Stimulated activated naive CD8-positive, alpha-beta T cell treated with anti-CD3 and anti-CD28 coated beads, Interleukin-15, Interleukin-2, amounts not matched to agents 100 ng/mL and 50 ng/mL, for 24 hours (primary cell): ENCODE measurements around the gene CEP112.
"Not testable (repeated sequence)": the region's sequence is repeated elsewhere in the genome, so short reads cannot be mapped to it uniquely, and the experiment has no call there.

Experiments
- H3K27ac Mint-ChIP-seq: one replicate; pipeline ENCODE4 v1.8.0; 2021; ENCODE audit warnings: mild to moderate bottlenecking, mixed read lengths
- H3K27me3 Mint-ChIP-seq: one replicate; pipeline ENCODE4 v1.8.0; 2021; ENCODE audit warnings: mixed read lengths
- H3K36me3 Mint-ChIP-seq: one replicate; pipeline ENCODE4 v1.8.0; 2021; ENCODE audit warnings: low read depth, mixed read lengths
- H3K4me1 Mint-ChIP-seq: one replicate; pipeline ENCODE4 v1.8.0; 2021; ENCODE audit warnings: low read depth, mixed read lengths
- H3K4me3 Mint-ChIP-seq: one replicate; pipeline ENCODE4 v1.8.0; 2021; ENCODE audit warnings: mild to moderate bottlenecking, mixed read lengths
- H3K9me3 Mint-ChIP-seq: one replicate; pipeline ENCODE4 v1.8.0; 2021; ENCODE audit warnings: mixed read lengths

Gene CEP112

GRCh38 chr17:66088173-66088572, 103.8 kb downstream of the CEP112 start:
- Mint-ChIP-seq H3K27ac (no peak overlapping the region), H3K27me3 (no peaks in the 10 kb centered on the region), H3K4me3 (no peak overlapping the region), H3K9me3 (peaks cover 15% of the 10 kb centered on the region), H3K36me3 (peaks cover 9% of the 10 kb centered on the region), H3K4me1 (no peaks in the 10 kb centered on the region)

- H3K4me1 Mint-ChIP-seq: no peaks in the 10 kb centered on the region
- no peak overlapping the region for H3K27ac Mint-ChIP-seq
- H3K4me3 Mint-ChIP-seq: no peak overlapping the region
- no peaks in the 10 kb centered on the region for H3K27me3 Mint-ChIP-seq
- H3K36me3 Mint-ChIP-seq: peaks cover 11% of the 10 kb centered on the region
- peaks cover 17% of the 10 kb centered on the region for H3K9me3 Mint-ChIP-seq
These were observed 104.9 kb downstream of the CEP112 start for GRCh38 chr17:66087073-66087472.

- Mint-ChIP-seq H3K9me3 (peaks cover 14% of the 10 kb centered on the region), H3K36me3 (peaks cover 11% of the 10 kb centered on the region), H3K27ac (no peak overlapping the region), H3K4me3 (no peak overlapping the region), H3K4me1 (no peaks in the 10 kb centered on the region), H3K27me3 (no peaks in the 10 kb centered on the region)
These were observed 106.7 kb downstream of the CEP112 start for GRCh38 chr17:66085221-66085620.

- peaks cover 17% of the 10 kb centered on the region for H3K4me1 Mint-ChIP-seq
- not testable (repeated sequence) for H3K27me3 Mint-ChIP-seq, H3K27ac Mint-ChIP-seq, H3K4me3 Mint-ChIP-seq, H3K36me3 Mint-ChIP-seq, H3K9me3 Mint-ChIP-seq
These were observed 111.3 kb downstream of the CEP112 start for GRCh38 chr17:66080670-66081069.

GRCh38 chr17:66076546-66077190, 115.3 kb downstream of the CEP112 start:
- H3K27ac Mint-ChIP-seq: no peak overlapping the region
- H3K36me3 Mint-ChIP-seq: no peaks in the 10 kb centered on the region
- H3K4me1 Mint-ChIP-seq: peaks cover 17% of the 10 kb centered on the region
- H3K4me3 Mint-ChIP-seq: no peak overlapping the region
- H3K9me3 Mint-ChIP-seq: peaks cover 6% of the 10 kb centered on the region
- H3K27me3 Mint-ChIP-seq: no peaks in the 10 kb centered on the region

- Mint-ChIP-seq H3K27ac (no peak overlapping the region), H3K27me3 (no peaks in the 10 kb centered on the region), H3K36me3 (no peaks in the 10 kb centered on the region), H3K4me1 (peaks cover 17% of the 10 kb centered on the region), H3K9me3 (no peaks in the 10 kb centered on the region), H3K4me3 (no peak overlapping the region)
These were observed 118.5 kb downstream of the CEP112 start for GRCh38 chr17:66073384-66073783.

- no peak overlapping the region for H3K27ac Mint-ChIP-seq
- H3K36me3 Mint-ChIP-seq: no peaks in the 10 kb centered on the region
- no peak overlapping the region for H3K4me3 Mint-ChIP-seq
- H3K4me1 Mint-ChIP-seq: no peaks in the 10 kb centered on the region
- H3K27me3 Mint-ChIP-seq: no peaks in the 10 kb centered on the region
- no peaks in the 10 kb centered on the region for H3K9me3 Mint-ChIP-seq
These were observed 128.2 kb downstream of the CEP112 start for GRCh38 chr17:66063686-66064085.

- no peak overlapping the region for H3K4me3 Mint-ChIP-seq
- H3K9me3 Mint-ChIP-seq: no peaks in the 10 kb centered on the region
- no peaks in the 10 kb centered on the region for H3K4me1 Mint-ChIP-seq
- H3K27ac Mint-ChIP-seq: no peak overlapping the region
- H3K27me3 Mint-ChIP-seq: no peaks in the 10 kb centered on the region
- H3K36me3 Mint-ChIP-seq: peaks cover 3% of the 10 kb centered on the region
These were observed 135.8 kb downstream of the CEP112 start for GRCh38 chr17:66056148-66056547.

GRCh38 chr17:66054242-66054641, 137.7 kb downstream of the CEP112 start:
- Mint-ChIP-seq H3K4me1 (no peaks in the 10 kb centered on the region), H3K36me3 (peaks cover 3% of the 10 kb centered on the region), H3K27me3 (no peaks in the 10 kb centered on the region), H3K9me3 (peaks cover 5% of the 10 kb centered on the region), H3K4me3 (no peak overlapping the region), H3K27ac (no peak overlapping the region)

GRCh38 chr17:66044083-66044482, 147.8 kb downstream of the CEP112 start:
- Mint-ChIP-seq H3K4me3 (no peak overlapping the region), H3K36me3 (no peaks in the 10 kb centered on the region), H3K27ac (no peak overlapping the region), H3K4me1 (no peaks in the 10 kb centered on the region), H3K9me3 (no peaks in the 10 kb centered on the region), H3K27me3 (no peaks in the 10 kb centered on the region)

- H3K4me1 Mint-ChIP-seq: no peaks in the 10 kb centered on the region
- no peak overlapping the region for H3K27ac Mint-ChIP-seq
- H3K9me3 Mint-ChIP-seq: no peaks in the 10 kb centered on the region
- no peak overlapping the region for H3K4me3 Mint-ChIP-seq
- H3K27me3 Mint-ChIP-seq: no peaks in the 10 kb centered on the region
- H3K36me3 Mint-ChIP-seq: no peaks in the 10 kb centered on the region
These were observed 148.5 kb downstream of the CEP112 start for GRCh38 chr17:66043419-66043818.

- H3K4me1 Mint-ChIP-seq: no peaks in the 10 kb centered on the region
- H3K27ac Mint-ChIP-seq: no peak overlapping the region
- no peaks in the 10 kb centered on the region for H3K36me3 Mint-ChIP-seq
- no peak overlapping the region for H3K4me3 Mint-ChIP-seq
- no peaks in the 10 kb centered on the region for H3K27me3 Mint-ChIP-seq
- no peaks in the 10 kb centered on the region for H3K9me3 Mint-ChIP-seq
These were observed 151.5 kb downstream of the CEP112 start for GRCh38 chr17:66040402-66040801.

GRCh38 chr17:66038125-66038524, 153.8 kb downstream of the CEP112 start:
- no peaks in the 10 kb centered on the region for H3K36me3 Mint-ChIP-seq
- no peaks in the 10 kb centered on the region for H3K4me1 Mint-ChIP-seq
- H3K9me3 Mint-ChIP-seq: no peaks in the 10 kb centered on the region
- H3K27me3 Mint-ChIP-seq: no peaks in the 10 kb centered on the region
- H3K27ac Mint-ChIP-seq: no peak overlapping the region
- no peak overlapping the region for H3K4me3 Mint-ChIP-seq

GRCh38 chr17:66037221-66037620, 154.7 kb downstream of the CEP112 start:
- Mint-ChIP-seq H3K36me3 (no peaks in the 10 kb centered on the region), H3K4me1 (no peaks in the 10 kb centered on the region), H3K4me3 (no peak overlapping the region), H3K27ac (no peak overlapping the region), H3K27me3 (no peaks in the 10 kb centered on the region), H3K9me3 (no peaks in the 10 kb centered on the region)

- H3K36me3 Mint-ChIP-seq: no peaks in the 10 kb centered on the region
- H3K4me1 Mint-ChIP-seq: no peaks in the 10 kb centered on the region
- H3K9me3 Mint-ChIP-seq: no peaks in the 10 kb centered on the region
- H3K4me3 Mint-ChIP-seq: no peak overlapping the region
- no peaks in the 10 kb centered on the region for H3K27me3 Mint-ChIP-seq
- no peak overlapping the region for H3K27ac Mint-ChIP-seq
These were observed 159.7 kb downstream of the CEP112 start for GRCh38 chr17:66032082-66032712.

- H3K4me1 Mint-ChIP-seq: no peaks in the 10 kb centered on the region
- H3K36me3 Mint-ChIP-seq: peaks cover 23% of the 10 kb centered on the region
These were observed 166.4 kb downstream of the CEP112 start for GRCh38 chr17:66025551-66025950.

More at GRCh38 chr17:66025551-66025950, 166.4 kb downstream of the CEP112 start:
- H3K4me3 Mint-ChIP-seq: no peak overlapping the region
- H3K9me3 Mint-ChIP-seq: peaks cover 23% of the 10 kb centered on the region
- no peak overlapping the region for H3K27ac Mint-ChIP-seq
- H3K27me3 Mint-ChIP-seq: no peaks in the 10 kb centered on the region
